Stomach (tissue), 4 donors: ENCODE results near the gene HNF1B.

Source experiments
- POLR2A ChIP-seq, 4 donors: fragments of 450-650 bp; IDR thresholded peaks; one replicate each; pipeline ENCODE4 v1.6.1; 2016; ENCODE audit warnings: antibody characterized with exemption in 4 of 4, control low read depth in 2 of 4, mild to moderate bottlenecking in 1 of 4, moderate library complexity in 1 of 4
- TF ChIP-seq, protein P1 (sequence below), 7 experiments: fragments of 450-650 bp in 4 of 7; fragments of 200-600 bp in 3 of 7; sonication (generic) in 3 of 7; IDR thresholded peaks; one replicate each; pipeline ENCODE4 v1.5.1; 2016 to 2019; ENCODE audit warnings: antibody characterized with exemption in 7 of 7, control low read depth in 2 of 7, mild to moderate bottlenecking in 1 of 7

DNA sequence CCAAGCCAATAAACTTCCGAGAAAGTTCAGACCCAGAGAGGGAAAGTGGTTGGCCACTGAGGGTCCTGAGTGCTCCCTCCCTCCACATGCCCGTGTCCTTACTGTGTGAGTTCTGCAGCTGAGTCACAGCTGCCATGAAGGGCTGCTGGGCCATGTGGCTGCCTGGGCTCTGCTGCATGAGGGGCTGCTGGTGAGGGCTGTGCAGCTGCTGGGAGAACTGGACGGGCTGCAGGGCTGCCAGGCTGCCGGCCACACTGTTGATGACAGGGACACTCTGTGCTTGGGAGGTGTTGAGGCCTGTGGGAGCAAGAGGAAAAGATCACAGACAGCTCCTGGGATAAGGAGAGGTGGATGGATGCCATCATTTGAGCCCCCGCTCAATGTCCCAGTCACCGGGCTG lies 44.0 kb downstream of the HNF1B start:
- TF ChIP-seq, protein P1, sequence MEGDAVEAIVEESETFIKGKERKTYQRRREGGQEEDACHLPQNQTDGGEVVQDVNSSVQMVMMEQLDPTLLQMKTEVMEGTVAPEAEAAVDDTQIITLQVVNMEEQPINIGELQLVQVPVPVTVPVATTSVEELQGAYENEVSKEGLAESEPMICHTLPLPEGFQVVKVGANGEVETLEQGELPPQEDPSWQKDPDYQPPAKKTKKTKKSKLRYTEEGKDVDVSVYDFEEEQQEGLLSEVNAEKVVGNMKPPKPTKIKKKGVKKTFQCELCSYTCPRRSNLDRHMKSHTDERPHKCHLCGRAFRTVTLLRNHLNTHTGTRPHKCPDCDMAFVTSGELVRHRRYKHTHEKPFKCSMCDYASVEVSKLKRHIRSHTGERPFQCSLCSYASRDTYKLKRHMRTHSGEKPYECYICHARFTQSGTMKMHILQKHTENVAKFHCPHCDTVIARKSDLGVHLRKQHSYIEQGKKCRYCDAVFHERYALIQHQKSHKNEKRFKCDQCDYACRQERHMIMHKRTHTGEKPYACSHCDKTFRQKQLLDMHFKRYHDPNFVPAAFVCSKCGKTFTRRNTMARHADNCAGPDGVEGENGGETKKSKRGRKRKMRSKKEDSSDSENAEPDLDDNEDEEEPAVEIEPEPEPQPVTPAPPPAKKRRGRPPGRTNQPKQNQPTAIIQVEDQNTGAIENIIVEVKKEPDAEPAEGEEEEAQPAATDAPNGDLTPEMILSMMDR (IDR thresholded peaks at IDR 0.05) = no peak
- no peak for TF ChIP-seq POLR2A (IDR thresholded peaks at IDR 0.05)
